Ureter (tissue), 1 donor: ENCODE results near the gene DNAH2. TPM values are rescaled to one million over a fixed set of nuclear protein-coding genes. Genes with fewer than 3 reads are reported as not detected.

Experiments
- DNase-seq: peaks from one replicate; pipeline ENCODE4 v3.0.0-alpha.2; 2020; ENCODE audit warnings: low spot score
- total RNA-seq: library from RNA; stranded (reverse); gene quantifications from one replicate; pipeline ENCODE4 v1.2.4, GENCODE V29; 2023
- donor health status: DM: yes; HTN: yes; CAD: no.

Gene DNAH2
- total RNA-seq, 1 donor from 2014 or later: 1.5 TPM

DNA sequence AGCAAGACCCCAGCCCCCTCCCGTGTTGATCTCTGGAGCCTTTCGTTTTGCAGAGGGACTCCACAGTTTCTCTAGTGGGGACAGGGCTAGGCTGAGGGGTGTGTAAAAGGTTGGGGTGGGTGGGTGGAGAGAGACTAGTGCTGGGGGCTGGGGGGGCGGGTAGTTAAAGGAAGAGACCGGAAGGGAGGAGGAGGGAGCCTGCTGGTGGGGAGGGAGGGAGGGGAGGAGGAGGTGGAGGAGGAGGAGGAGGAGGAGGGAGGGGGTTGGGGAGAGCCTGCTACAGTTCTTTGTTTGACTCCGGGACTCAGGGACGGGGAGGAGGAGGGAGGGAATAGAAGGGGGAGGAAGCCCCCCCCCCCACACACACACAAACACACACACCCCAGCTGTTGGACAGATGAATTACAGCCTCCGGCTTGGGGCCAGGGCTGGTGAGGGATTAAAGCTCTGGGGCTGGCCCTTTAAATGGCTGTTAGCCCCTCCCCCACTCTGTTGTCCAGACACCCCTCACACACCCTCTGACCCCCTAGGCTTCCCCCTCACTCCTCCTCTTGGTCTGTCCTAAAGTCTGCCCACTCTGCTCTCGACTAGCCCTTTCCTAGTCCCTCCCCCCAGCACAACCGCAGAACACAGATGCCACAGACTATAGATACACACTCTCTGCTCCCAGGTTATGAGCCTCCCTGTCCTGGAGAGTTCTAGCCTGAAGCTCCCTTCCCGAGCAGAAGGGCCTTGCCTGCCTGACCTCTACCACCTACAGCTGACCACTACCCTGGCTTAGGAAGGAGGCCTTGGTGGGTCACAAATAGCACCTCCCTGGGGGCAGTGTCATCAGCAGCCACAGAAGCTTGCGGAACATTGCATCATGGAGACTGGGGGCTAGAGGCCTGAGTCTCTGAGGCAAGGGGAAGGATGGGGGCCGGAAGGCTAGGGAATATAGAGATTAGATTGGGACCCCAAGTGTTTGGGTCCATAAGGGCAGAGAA, 120.8 kb downstream of the DNAH2 start:
- no peak for DNase-seq

DNA sequence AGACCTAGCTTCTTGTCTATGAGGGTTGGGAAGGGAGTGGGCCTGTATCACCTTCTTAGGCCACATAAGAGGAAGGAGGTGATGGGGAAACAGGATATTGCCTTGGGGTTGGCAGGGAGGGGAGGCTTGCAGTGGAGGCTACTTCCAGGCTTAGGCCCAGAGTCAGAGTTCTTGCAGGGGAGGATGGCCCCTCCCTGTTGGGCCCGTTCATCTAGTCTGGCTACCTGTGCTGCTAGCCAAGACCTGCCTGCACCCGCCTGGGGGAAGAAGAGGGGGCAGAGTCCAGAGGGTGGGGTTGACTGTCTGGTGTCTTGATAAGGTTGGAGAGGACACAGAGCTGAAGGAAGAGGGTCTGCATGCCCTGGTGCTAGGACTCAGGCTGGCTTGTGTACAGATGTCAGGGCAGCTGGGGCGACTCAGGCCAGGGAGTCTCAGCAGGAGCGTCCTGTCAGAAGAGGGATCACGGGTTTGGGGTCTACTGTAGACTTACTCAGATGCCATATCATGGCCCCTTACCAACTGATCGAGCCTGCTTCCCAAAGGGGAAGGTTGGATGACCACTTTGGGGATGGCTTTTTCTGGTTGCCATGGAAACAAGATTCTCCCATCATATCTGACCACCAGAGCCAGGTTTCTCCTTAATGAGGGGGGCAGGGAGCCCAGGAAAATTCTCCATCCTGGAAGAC, 121.8 kb downstream of the DNAH2 start:
- no peak for DNase-seq

DNA sequence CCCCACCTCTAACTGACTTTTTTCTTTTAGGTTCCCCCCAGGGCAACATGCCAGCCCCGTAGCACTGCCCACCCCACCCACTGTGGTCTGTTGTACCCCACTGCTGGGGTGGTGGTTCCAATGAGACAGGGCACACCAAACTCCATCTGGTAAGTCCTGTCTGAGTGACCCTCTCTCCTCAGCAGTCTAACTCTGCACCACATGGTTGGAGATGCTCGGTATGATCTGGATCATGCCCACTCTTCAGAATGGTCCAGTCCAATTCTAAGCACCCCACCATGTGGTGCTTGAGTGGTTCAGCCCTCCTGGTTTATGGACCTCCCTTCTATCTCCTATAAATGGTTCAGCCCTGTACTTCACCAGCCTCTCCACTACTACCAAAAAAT, 122.3 kb downstream of the DNAH2 start:
- no peak for DNase-seq

DNA sequence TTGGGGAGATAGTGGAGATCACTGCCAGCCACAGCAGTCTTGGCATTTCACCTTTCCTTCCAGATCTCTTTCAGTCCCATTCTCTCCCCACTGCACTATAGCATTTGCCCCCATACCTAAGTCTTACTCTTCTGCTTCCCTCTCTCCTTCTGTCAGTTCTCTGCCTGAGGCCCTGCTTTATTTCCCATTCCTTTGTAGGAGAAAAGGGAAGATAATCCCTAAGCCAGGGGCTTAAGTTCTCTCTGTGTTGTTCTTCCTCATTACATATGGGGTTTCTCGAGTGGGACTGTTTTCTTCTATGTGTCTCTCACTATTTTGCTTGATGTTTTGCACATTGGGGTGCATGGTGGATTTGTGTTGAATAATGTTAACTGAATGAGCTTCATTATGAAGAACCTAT, 122.9 kb downstream of the DNAH2 start:
- DNase-seq: no peak

DNA sequence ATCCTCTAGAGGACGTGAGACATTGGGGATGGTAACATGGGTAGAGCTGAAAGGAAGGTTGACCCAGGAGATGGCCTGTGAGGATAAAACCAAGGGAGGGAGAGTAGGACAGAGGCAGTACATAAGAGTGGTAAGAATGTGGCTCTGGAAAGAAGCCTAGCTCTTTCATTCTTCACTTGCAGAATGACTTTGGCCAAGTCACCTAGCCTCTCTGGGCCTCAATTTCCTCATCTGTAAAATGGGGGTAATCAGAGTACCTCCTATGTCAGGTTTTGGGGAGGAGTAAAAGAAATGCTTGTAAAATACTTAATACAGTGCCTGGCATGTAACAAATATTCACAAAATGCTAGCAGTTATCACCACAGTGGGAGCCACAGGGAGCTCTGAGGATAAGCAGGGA, 123.3 kb downstream of the DNAH2 start:
- DNase-seq: no peak

DNA sequence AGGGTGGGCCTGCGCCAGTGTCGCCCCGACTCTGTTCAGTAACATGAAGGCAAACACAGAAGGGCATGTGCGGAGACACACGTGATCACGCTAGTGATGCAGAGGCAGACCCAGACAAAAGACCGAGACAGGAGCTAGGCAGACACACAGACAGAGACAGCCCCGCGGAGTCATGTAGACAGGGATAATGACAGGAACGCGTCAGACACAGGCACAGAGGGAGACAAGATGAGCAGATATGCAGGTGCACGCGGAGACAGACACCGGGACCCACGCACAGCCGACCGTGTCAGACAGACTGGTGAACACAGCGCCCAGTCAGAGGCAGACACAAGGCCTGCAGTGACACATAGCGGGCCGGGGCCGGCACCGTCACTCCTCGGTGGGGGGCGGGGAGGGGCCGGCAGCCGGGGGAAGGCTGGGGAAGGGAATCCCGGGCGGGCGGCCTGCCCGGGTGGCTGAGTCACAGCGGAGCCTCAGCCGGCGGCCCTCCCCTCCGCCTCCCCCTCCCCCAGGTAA, 123.9 kb downstream of the DNAH2 start:
- DNase-seq: peak; percentile 91

DNA sequence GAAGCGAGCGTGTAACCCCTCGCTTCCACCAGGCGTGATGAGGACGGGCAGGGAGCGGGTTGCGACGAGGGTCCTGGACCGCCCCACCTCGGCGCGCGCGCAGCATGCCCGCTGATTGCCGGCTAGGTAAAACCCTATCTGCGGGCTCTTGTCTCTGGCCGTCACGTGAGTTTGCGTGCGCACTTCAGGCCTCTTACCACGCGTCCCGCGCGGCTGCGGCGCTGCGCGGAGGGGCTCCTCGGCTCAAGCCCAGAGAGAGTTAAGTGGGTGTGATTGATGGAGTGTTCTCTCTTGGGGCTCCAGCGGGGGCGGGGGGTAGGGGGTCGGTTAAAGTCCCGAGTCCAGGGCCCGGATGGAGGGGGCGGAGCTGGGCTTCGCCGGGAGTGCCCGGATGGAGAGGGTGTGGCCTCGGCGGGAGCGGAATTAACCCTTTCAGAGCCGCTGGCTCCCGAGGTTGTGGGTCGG, 124.4 kb downstream of the DNAH2 start:
- DNase-seq: peak; percentile 96

DNA sequence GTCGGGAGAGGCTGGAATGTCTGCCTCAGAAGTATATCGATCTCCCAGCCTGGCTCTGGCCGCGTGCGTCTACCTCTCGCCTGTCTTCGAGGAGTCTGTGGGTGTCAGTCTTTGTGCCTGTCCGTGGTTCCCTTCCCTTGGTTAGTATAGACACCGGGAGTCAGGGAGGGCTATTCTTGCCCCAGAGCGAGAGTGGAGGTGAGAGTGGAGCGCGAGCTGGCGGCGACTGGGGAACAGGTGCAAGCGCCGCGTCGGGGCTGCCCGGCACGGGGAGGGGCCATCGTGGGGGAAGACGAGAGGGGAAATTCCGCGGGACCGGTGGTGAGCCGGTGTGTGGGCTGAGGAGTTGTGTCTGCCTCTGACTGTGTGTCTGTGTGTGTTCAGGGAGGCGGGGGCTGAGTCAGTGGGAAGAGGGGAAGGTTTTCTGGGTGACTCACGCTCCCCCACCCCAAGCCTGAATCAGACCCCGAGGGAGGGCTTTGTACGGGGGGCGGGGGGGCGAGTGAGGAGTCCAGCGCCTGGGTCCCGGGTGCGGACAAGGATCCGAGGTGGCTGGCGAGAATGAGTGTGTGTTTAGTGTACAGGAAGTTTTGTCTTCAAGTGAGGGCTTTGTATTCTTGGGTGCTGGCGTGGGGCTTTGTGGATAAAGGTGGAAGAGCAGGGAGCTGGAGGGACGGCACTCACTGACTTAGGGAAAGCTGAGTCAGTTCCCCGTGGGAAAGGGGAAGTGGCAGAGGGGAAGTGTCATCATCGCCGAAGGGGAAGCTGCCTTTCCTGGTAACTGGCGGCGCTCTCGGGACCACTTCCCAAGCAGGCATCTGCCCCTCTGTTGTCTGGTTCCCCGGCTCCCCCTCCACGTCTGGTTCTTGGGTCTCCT, 125.1 kb downstream of the DNAH2 start:
- DNase-seq: no peak

DNA sequence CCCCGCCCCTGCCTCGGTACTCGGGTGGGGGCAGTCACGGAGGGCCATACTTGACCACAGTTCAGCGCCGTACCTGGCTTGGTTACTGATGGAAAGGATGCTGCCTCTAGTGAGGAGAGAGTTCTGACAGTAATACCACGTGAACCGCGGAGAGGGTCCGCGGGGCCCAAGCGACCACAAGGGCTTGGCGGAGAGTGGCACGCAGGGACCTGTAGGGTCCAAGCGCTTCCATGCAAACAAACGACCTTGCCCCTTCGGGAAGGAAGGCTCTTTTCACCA, 125.7 kb downstream of the DNAH2 start:
- DNase-seq: no peak

DNA sequence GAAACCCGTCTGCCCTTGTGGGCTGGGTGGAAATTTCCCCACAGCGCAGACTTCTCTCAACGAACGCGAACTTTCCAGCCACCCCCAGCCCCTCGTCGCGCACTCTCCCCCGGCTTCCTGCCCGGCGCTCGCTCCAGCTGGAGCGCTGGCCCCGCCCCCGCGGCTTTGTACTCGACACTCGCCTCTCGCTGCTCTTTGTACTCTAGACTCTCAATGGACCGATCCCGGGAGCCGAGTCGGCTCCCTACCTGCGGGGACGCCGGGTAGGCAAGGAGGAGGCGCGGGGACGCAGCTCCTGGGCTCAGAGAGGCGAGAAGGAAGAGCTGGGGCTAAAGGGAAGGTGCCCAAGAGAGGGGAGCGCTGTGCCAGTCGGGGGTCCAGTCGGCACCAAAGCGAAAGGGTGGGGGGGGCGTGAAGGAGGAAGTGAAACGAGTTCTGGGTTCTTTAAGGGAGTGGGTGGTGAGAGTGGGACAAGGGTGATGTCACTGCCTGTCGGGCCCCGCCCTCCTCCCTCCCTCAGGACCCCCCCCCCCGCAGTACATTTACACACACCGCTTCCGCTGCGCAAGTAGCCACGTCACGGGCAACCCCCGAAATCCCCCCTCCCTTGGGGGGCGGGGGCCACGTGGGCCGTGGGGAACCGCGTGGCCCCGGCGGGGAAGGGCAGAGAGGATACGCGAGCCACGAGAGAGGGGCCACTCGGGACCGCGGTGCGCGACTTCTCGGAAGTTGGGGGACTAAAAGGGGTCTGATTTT, 126.2 kb downstream of the DNAH2 start:
- no peak for DNase-seq

DNA sequence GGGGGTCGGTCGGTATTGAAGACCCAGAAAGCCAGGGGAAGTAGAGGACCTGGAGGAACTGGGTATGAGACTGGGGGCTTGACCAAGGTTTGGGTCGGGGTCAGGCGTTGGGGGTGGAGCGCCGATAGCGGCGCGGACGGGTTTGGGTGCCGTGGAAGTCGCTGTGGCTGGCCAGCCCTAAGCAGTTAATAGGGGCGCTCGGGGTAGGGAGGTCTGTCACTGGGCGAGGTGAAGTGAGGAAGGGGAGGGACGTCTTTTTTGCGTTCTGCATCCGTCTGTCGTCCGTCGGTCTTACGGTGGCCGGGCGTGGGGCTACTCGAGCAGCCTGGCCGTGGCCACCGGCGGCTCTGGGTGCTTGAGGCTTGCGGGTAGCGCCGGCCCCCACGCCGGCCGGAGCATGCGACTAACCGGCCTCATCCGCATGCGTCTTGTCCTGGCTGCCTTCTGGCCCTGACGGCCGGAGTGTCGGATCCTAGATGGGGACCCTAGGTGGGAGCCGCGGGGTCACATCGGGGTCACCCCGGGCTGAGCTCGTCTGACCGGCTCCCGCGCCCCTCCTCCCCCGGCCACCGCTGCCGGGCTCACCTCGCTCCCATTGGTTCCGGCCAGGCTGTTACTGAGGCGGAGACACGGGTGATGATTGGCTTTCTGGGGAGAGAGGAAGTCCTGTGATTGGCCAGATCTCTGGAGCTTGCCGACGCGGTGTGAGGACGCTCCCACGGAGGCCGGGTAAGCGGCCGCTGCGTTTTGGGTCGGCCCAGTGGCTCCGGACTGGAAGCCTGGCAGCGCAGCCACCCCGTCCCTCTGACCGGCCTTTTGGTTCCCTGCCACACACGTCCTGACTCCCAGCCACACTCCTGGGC, 127.0 kb downstream of the DNAH2 start:
- peak; percentile 95 for DNase-seq

DNA sequence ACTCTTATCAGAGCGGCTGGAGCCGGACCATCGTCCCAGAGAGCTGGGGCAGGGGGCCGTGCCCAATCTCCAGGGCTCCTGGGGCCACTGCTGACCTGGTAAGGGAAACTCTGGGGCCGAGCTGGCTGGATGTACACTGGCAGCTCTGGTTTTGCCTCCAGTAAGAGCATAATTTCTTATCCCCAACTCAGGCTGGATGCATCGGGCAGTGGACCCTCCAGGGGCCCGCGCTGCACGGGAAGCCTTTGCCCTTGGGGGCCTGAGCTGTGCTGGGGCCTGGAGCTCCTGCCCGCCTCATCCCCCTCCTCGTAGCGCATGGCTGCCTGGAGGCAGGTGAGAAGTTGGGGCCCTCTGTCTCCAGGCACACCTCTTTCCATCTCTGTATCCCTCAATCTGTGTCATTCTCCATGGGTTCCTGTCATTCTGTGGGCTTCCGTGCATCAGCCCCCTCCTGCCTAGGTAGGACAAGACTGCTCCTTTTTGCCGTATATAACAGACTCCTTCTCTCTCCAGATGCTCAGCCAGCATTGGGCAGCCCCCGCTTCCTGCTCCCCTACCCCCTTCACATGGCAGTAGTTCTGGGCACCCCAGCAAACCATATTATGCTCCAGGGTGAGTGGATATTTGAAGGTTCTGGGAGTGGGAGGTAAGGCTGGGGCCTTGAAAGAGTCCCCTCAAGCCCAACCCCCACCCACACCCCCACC, 128.0 kb downstream of the DNAH2 start:
- DNase-seq: no peak

DNA sequence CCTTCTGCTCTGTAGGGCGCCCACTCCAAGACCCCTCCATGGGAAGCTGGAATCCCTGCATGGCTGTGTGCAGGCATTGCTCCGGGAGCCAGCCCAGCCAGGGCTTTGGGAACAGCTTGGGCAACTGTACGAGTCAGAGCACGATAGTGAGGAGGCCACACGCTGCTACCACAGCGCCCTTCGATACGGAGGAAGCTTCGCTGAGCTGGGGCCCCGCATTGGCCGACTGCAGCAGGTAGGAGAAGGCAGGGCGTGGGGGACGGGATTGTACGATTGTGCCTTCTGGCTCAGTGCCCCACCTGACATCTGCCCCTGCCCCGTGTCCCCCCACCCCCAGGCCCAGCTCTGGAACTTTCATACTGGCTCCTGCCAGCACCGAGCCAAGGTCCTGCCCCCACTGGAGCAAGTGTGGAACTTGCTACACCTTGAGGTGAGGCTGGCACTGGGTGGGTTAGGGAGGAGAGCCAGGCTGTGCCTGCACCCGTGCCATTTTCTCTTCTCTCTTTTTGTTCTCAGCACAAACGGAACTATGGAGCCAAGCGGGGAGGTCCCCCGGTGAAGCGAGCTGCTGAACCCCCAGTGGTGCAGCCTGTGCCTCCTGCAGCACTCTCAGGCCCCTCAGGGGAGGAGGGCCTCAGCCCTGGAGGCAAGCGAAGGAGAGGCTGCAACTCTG, 128.7 kb downstream of the DNAH2 start:
- no peak for DNase-seq

DNA sequence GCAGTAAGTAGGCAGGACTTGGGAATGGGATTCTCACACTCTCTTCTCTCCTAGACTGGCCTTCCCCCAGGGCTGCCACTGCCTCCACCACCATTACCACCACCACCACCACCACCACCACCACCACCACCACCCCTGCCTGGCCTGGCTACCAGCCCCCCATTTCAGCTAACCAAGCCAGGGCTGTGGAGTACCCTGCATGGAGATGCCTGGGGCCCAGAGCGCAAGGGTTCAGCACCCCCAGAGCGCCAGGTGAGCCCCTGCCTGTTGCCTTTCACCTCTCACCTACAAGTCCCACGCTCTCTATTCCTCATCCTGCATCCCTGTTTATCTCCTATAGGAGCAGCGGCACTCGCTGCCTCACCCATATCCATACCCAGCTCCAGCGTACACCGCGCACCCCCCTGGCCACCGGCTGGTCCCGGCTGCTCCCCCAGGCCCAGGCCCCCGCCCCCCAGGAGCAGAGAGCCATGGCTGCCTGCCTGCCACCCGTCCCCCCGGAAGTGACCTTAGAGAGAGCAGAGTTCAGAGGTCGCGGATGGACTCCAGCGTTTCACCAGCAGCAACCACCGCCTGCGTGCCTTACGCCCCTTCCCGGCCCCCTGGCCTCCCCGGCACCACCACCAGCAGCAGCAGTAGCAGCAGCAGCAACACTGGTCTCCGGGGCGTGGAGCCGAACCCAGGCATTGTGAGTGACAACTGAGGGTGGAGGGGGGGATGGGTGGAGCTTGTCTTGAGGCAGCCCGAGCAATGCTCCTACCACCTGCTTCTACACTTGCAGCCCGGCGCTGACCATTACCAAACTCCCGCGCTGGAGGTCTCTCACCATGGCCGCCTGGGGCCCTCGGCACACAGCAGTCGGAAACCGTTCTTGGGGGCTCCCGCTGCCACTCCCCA, 129.5 kb downstream of the DNAH2 start:
- no peak for DNase-seq

DNA sequence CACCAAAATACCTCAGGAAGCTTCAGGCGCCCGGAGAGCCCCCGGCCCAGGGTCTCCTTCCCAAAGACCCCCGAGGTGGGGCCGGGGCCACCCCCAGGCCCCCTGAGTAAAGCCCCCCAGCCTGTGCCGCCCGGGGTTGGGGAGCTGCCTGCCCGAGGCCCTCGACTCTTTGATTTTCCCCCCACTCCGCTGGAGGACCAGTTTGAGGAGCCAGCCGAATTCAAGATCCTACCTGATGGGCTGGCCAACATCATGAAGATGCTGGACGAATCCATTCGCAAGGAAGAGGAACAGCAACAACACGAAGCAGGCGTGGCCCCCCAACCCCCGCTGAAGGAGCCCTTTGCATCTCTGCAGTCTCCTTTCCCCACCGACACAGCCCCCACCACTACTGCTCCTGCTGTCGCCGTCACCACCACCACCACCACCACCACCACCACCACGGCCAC, 130.6 kb downstream of the DNAH2 start:
- DNase-seq: no peak

DNA sequence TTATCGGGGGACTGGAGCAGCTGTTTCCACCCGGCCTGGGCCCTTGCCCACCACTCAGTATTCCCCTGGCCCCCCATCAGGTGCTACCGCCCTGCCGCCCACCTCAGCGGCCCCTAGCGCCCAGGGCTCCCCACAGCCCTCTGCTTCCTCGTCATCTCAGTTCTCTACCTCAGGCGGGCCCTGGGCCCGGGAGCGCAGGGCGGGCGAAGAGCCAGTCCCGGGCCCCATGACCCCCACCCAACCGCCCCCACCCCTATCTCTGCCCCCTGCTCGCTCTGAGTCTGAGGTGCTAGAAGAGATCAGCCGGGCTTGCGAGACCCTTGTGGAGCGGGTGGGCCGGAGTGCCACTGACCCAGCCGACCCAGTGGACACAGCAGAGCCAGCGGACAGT, 131.2 kb downstream of the DNAH2 start:
- no peak for DNase-seq

DNA sequence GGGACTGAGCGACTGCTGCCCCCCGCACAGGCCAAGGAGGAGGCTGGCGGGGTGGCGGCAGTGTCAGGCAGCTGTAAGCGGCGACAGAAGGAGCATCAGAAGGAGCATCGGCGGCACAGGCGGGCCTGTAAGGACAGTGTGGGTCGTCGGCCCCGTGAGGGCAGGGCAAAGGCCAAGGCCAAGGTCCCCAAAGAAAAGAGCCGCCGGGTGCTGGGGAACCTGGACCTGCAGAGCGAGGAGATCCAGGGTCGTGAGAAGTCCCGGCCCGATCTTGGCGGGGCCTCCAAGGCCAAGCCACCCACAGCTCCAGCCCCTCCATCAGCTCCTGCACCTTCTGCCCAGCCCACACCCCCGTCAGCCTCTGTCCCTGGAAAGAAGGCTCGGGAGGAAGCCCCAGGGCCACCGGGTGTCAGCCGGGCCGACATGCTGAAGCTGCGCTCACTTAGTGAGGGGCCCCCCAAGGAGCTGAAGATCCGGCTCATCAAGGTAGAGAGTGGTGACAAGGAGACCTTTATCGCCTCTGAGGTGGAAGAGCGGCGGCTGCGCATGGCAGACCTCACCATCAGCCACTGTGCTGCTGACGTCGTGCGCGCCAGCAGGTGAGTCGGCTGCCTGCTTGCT, 131.7 kb downstream of the DNAH2 start:
- no peak for DNase-seq
